GM12891 (cell line): ENCODE measurements around the gene HIBADH.

Experiments
- PAX5 ChIP-seq: IDR thresholded peaks from 2 replicates; pipeline ENCODE4 v1.6.1; 2011; ENCODE audit warnings: low read length, moderate library complexity, mild to moderate bottlenecking; ENCODE audit not compliant: insufficient read depth, severe bottlenecking
- POLR2A ChIP-seq: IDR thresholded peaks from 2 replicates; pipeline ENCODE4 v1.6.1; 2011; ENCODE audit warnings: low read depth, low read length, control low read depth
- POLR2AphosphoS5 ChIP-seq: IDR thresholded peaks from 2 replicates; pipeline ENCODE4 v1.6.1; 2011; ENCODE audit warnings: low read depth, low read length, control low read depth
- POU2F2 ChIP-seq: IDR thresholded peaks from 2 replicates; pipeline ENCODE4 v1.6.1; 2011; ENCODE audit warnings: low read depth, mild to moderate bottlenecking, control low read depth, low read length, moderate library complexity
- SPI1 ChIP-seq: IDR thresholded peaks from 2 replicates; pipeline ENCODE4 v1.6.1; 2011; ENCODE audit warnings: low read depth, low read length, control low read depth
- TAF1 ChIP-seq: IDR thresholded peaks from 2 replicates; pipeline ENCODE4 v1.6.1; 2011; ENCODE audit warnings: low read depth, low read length, control low read depth

- TF ChIP-seq TAF1 = no peak
- TF ChIP-seq POLR2AphosphoS5 = no peak
- no peak for TF ChIP-seq SPI1
- no peak for TF ChIP-seq POLR2A
- TF ChIP-seq PAX5 = no peak
- TF ChIP-seq POU2F2 = no peak
Observed at GRCh38 chr7:27482219-27482618, 180.5 kb downstream of the HIBADH start.
